ENCODE results near the gene TMSB4X. TPM values are rescaled to one million over a fixed set of nuclear protein-coding genes. Genes with fewer than 3 reads are reported as not detected.

TMSB4X gene
- total RNA-seq, 1 donor = 5,524 TPM

DNA sequence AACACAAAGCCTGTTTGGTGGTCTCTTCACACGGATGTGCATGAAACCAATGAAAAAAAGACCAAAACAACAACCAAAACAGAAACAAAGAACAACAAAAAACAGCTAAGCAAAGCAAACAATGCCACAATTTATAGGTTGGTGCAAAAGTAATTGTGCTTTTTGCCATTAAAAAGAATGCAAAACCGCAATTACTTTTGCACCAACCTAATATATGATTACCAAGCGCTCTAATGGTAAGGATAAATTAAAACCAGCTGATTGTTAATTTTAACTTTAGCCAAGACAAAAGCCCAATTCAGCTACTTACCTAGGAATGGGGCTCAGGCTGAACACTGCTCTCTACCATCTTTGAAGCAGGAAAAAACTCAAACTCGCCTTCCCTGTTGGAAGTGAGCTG lies 29.4 kb upstream of the TMSB4X start:
- DNase-seq (ENCODE audit: low read depth) = no peak
- no peak overlapping the region for H3K4me3 ChIP-seq (ENCODE audit: low read depth, low read length)
- TF ChIP-seq CTCF (IDR thresholded peaks at IDR 0.05; ENCODE audit: insufficient read depth, low read length) = no peak

- no peak for DNase-seq (ENCODE audit: low read depth)
- no peak for TF ChIP-seq CTCF (IDR thresholded peaks at IDR 0.05; ENCODE audit: insufficient read depth, low read length)
- no peak overlapping the region for H3K4me3 ChIP-seq (ENCODE audit: low read depth, low read length)
Measured at GRCh38 chrX:12946406-12946805, 28.5 kb upstream of the TMSB4X start.

DNA sequence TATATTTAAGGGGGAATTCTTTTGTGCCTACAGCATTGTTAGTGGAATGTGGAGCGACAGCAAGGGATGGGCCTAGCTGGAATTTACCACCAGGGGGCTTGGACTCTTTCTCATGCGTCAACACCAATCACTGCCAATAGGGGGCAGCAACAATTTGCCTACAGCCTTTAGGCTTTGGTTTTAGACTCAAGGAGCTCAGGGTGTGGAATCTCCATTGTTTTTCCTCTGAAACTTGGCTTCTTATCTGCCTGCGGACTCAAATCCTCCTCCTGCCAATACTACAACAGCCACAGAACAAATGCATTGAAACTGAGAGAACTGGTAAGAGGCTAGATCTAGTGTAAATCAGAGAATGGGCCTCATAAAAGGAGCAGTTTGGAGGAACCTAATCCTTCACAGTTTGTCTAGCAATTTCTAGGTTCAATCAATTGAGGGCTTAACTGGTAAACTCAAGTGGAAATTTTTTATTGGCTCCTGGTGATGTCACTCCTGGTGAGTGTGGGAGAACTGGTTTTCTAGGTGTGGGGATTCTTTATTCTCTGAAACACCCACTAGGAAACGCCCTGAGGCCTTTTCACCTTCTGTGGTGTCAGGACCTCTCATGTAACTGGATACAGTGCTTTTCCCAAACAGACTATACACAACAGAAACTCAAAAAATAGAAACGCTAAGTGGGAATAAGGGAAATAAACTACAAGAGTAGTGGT lies 27.9 kb upstream of the TMSB4X start:
- peak; percentile 100 for TF ChIP-seq CTCF (IDR thresholded peaks at IDR 0.05; ENCODE audit: insufficient read depth, low read length)
- peak; percentile 97 for DNase-seq (ENCODE audit: low read depth)
- H3K4me3 ChIP-seq (ENCODE audit: low read depth, low read length) = no peak overlapping the region

DNA sequence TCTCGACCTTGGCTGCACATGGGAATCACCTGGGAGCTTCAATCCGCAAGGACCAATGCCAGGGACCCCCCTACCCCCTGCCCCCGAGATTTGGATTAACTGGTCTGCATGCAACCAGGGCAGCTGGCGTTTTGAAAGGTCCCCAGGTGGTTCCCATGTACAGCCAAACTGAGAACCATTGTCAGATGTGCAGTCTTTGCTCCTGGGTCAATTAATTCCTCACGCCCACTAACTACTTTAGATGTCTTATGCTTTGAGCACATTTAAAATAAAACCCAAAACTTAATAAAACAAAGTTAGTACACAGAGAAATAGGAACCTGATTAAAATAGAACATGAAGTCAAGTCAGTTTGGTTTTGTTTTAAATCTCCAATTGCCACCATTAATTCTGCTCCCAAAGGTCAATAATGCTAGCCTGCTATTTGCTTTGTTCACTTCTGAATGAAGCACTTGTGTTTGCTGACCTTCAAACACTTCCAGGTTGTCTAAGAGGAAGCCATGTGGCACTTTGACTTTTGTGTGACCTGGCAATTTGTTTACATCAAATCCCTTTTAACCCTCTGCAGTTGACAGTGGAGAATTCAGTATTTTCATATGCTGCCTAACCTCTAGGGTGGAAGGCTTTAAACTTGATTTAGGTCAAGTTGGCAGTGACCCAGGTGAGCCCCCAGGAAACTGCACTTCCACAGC lies 27.2 kb upstream of the TMSB4X start:
- no peak for DNase-seq (ENCODE audit: low read depth)
- H3K4me3 ChIP-seq (ENCODE audit: low read depth, low read length) = no peak overlapping the region
- no peak for TF ChIP-seq CTCF (IDR thresholded peaks at IDR 0.05; ENCODE audit: insufficient read depth, low read length)

DNA sequence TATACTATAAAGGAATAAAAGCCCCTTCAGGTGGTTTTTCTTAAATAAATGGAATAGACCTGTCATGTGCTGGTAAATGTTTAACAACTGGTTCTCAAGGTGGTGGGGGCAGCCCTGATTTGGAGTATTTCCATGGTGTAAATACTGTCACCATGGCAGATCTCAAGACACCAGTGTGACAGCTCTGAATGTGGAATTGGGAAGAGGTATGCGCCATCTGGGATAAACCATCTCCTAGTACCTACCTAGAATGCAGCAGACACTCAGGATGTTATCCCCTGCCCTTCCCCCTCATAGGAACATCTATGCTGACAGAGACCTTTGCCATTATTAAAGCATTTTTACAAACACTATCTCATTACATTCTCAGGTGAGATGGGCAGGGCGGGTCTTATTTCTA lies 26.4 kb upstream of the TMSB4X start:
- no peak for TF ChIP-seq CTCF (IDR thresholded peaks at IDR 0.05; ENCODE audit: insufficient read depth, low read length)
- H3K4me3 ChIP-seq (ENCODE audit: low read depth, low read length) = no peak overlapping the region
- no peak for DNase-seq (ENCODE audit: low read depth)

GRCh38 chrX:12949205-12949926 lies 25.5 kb upstream of the TMSB4X start:
- DNase-seq (ENCODE audit: low read depth) = peak; percentile 60
- no peak for TF ChIP-seq CTCF (IDR thresholded peaks at IDR 0.05; ENCODE audit: insufficient read depth, low read length)
- no peak overlapping the region for H3K4me3 ChIP-seq (ENCODE audit: low read depth, low read length)
